Measurements from ENCODE around the gene C14orf93. TPM values are rescaled to one million over a fixed set of nuclear protein-coding genes. Genes with fewer than 3 reads are reported as not detected.
A peak's percentile ranks its signal among the peaks of the same experiment; 100 is the strongest.
"Not testable (repeated sequence)": the region's sequence is repeated elsewhere in the genome, so short reads cannot be mapped to it uniquely, and the experiment has no call there.

C14orf93 gene
- total and polyA plus RNA-seq, 5 donors, result 4.1 to 11.4 (median 6.6) TPM

GRCh38 chr14:23017091-23017490 lies 7.1 kb upstream of the C14orf93 start:
- Histone ChIP-seq H3K27ac (ENCODE audit: low read length) (no peak overlapping the region), H3K27me3 (ENCODE audit: control insufficient read depth, insufficient read depth) (no peaks in the 10 kb centered on the region), H3K4me1 (ENCODE audit: control insufficient read depth, insufficient read depth, low read length) (no peaks in the 10 kb centered on the region), H3K4me3 (ENCODE audit: low read length) (no peak overlapping the region), H3K9me3 (ENCODE audit: control insufficient read depth, low read length) (no peaks in the 10 kb centered on the region)
- WGBS, result 85% methylated on average over 5 of the region's 5 CpGs
- ATAC-seq, result no peak
- DNase-seq, result no peak
- intact Hi-C loops (cut with DNase I), result no loop called here

- Histone ChIP-seq H3K9me3 (ENCODE audit: control insufficient read depth, low read length) (no peaks in the 10 kb centered on the region), H3K27me3 (ENCODE audit: control insufficient read depth, insufficient read depth) (no peaks in the 10 kb centered on the region), H3K4me1 (ENCODE audit: control insufficient read depth, insufficient read depth, low read length) (no peaks in the 10 kb centered on the region), H3K27ac (ENCODE audit: low read length) (no peak overlapping the region), H3K4me3 (ENCODE audit: low read length) (no peak overlapping the region)
- 73% methylated on average over 4 of the region's 4 CpGs for WGBS
- intact Hi-C loops (cut with DNase I), result no loop called here
- DNase-seq, result no peak
- ATAC-seq, result no peak
These were observed 5.7 kb upstream of the C14orf93 start for GRCh38 chr14:23015618-23016017.

GRCh38 chr14:23013749-23014054 lies 3.8 kb upstream of the C14orf93 start:
- WGBS, result 89% methylated on average over 5 of the region's 5 CpGs
- intact Hi-C loops (cut with DNase I), result not testable (repeated sequence)

GRCh38 chr14:23013054-23013748 lies 3.3 kb upstream of the C14orf93 start:
- H3K4me3 ChIP-seq (ENCODE audit: low read length), result no peak overlapping the region
- H3K9me3 ChIP-seq (ENCODE audit: control insufficient read depth, low read length), result no peaks in the 10 kb centered on the region
- no peak for ATAC-seq
- no peaks in the 10 kb centered on the region for H3K4me1 ChIP-seq (ENCODE audit: control insufficient read depth, insufficient read depth, low read length)
- H3K27me3 ChIP-seq (ENCODE audit: control insufficient read depth, insufficient read depth), result no peaks in the 10 kb centered on the region
- WGBS, result 63% methylated on average over 6 of the region's 6 CpGs
- no peak overlapping the region for H3K27ac ChIP-seq (ENCODE audit: low read length)
- no peak for DNase-seq
- intact Hi-C loops (cut with DNase I), result no loop called here

More at GRCh38 chr14:23013749-23014054, 3.8 kb upstream of the C14orf93 start:
- not testable (repeated sequence) for H3K4me1 ChIP-seq (ENCODE audit: control insufficient read depth, insufficient read depth, low read length); H3K4me3 ChIP-seq (ENCODE audit: low read length); H3K9me3 ChIP-seq (ENCODE audit: control insufficient read depth, low read length); ATAC-seq; DNase-seq; H3K27ac ChIP-seq (ENCODE audit: low read length); H3K27me3 ChIP-seq (ENCODE audit: control insufficient read depth, insufficient read depth)

- H3K27me3 ChIP-seq (ENCODE audit: control insufficient read depth, insufficient read depth), result no peaks in the 10 kb centered on the region
- ATAC-seq, result no peak
- peak overlapping the region; percentile 90 for H3K4me3 ChIP-seq (ENCODE audit: low read length)
- H3K9me3 ChIP-seq (ENCODE audit: control insufficient read depth, low read length), result no peaks in the 10 kb centered on the region
- H3K27ac ChIP-seq (ENCODE audit: low read length), result no peak overlapping the region
- intact Hi-C loops (cut with DNase I), result no loop called here
- 32% methylated on average over 8 of the region's 8 CpGs for WGBS
- no peak for DNase-seq
- H3K4me1 ChIP-seq (ENCODE audit: control insufficient read depth, insufficient read depth, low read length), result no peaks in the 10 kb centered on the region
These were observed 432 bp downstream of the C14orf93 start for GRCh38 chr14:23009483-23009938.

- 36% methylated on average over 3 of the region's 3 CpGs for WGBS
- no peak for ATAC-seq
- Histone ChIP-seq H3K27ac (ENCODE audit: low read length) (no peak overlapping the region), H3K4me1 (ENCODE audit: control insufficient read depth, insufficient read depth, low read length) (no peaks in the 10 kb centered on the region), H3K4me3 (ENCODE audit: low read length) (no peak overlapping the region), H3K27me3 (ENCODE audit: control insufficient read depth, insufficient read depth) (no peaks in the 10 kb centered on the region), H3K9me3 (ENCODE audit: control insufficient read depth, low read length) (no peaks in the 10 kb centered on the region)
- intact Hi-C loops (cut with DNase I), result no loop called here
- no peak for DNase-seq
These were observed 1.1 kb downstream of the C14orf93 start for GRCh38 chr14:23008831-23009230.

- Histone ChIP-seq H3K27me3 (ENCODE audit: control insufficient read depth, insufficient read depth) (no peaks in the 10 kb centered on the region), H3K4me1 (ENCODE audit: control insufficient read depth, insufficient read depth, low read length) (no peaks in the 10 kb centered on the region), H3K9me3 (ENCODE audit: control insufficient read depth, low read length) (no peaks in the 10 kb centered on the region), H3K27ac (ENCODE audit: low read length) (peak overlapping the region; percentile 97), H3K4me3 (ENCODE audit: low read length) (peak overlapping the region; percentile 65)
- under 1% methylated on average over 62 of the region's 62 CpGs for WGBS
- DNase-seq (peak; percentile 96 to 98 (median 97)), ATAC-seq (peak; percentile 99)
- intact Hi-C loops (cut with DNase I), result no loop called here
These were observed 3.2 kb downstream of the C14orf93 start for GRCh38 chr14:23006544-23007419.

- intact Hi-C loops (cut with DNase I), result no loop called here
- WGBS, result 61% methylated on average over 5 of the region's 5 CpGs
- no peaks in the 10 kb centered on the region for H3K4me1 ChIP-seq (ENCODE audit: control insufficient read depth, insufficient read depth, low read length)
- no peak for DNase-seq
- peak overlapping the region; percentile 65 for H3K4me3 ChIP-seq (ENCODE audit: low read length)
- no peak overlapping the region for H3K27ac ChIP-seq (ENCODE audit: low read length)
- ATAC-seq, result no peak
- no peaks in the 10 kb centered on the region for H3K27me3 ChIP-seq (ENCODE audit: control insufficient read depth, insufficient read depth)
- H3K9me3 ChIP-seq (ENCODE audit: control insufficient read depth, low read length), result no peaks in the 10 kb centered on the region
These were observed 3.8 kb downstream of the C14orf93 start for GRCh38 chr14:23006188-23006534.

- no peak for ATAC-seq
- H3K4me3 ChIP-seq (ENCODE audit: low read length), result no peak overlapping the region
- H3K4me1 ChIP-seq (ENCODE audit: control insufficient read depth, insufficient read depth, low read length), result no peaks in the 10 kb centered on the region
- H3K27me3 ChIP-seq (ENCODE audit: control insufficient read depth, insufficient read depth), result no peaks in the 10 kb centered on the region
- intact Hi-C loops (cut with DNase I), result no loop called here
- H3K9me3 ChIP-seq (ENCODE audit: control insufficient read depth, low read length), result no peaks in the 10 kb centered on the region
- 78% methylated on average over 3 of the region's 3 CpGs for WGBS
- no peak for DNase-seq
- no peak overlapping the region for H3K27ac ChIP-seq (ENCODE audit: low read length)
These were observed 4.3 kb downstream of the C14orf93 start for GRCh38 chr14:23005451-23006187.

GRCh38 chr14:23004274-23004673 lies 5.7 kb downstream of the C14orf93 start:
- H3K27me3 ChIP-seq (ENCODE audit: control insufficient read depth, insufficient read depth); H3K9me3 ChIP-seq (ENCODE audit: control insufficient read depth, low read length); DNase-seq; H3K4me3 ChIP-seq (ENCODE audit: low read length); H3K27ac ChIP-seq (ENCODE audit: low read length); H3K4me1 ChIP-seq (ENCODE audit: control insufficient read depth, insufficient read depth, low read length); ATAC-seq; intact Hi-C loops (cut with DNase I): not testable (repeated sequence)
- WGBS, result 98% methylated on average over 4 of the region's 4 CpGs

GRCh38 chr14:23002592-23002991 lies 7.4 kb downstream of the C14orf93 start:
- Histone ChIP-seq H3K4me3 (ENCODE audit: low read length) (no peak overlapping the region), H3K27me3 (ENCODE audit: control insufficient read depth, insufficient read depth) (no peaks in the 10 kb centered on the region), H3K9me3 (ENCODE audit: control insufficient read depth, low read length) (no peaks in the 10 kb centered on the region), H3K4me1 (ENCODE audit: control insufficient read depth, insufficient read depth, low read length) (peaks cover 2% of the 10 kb centered on the region), H3K27ac (ENCODE audit: low read length) (no peak overlapping the region)
- no peak for DNase-seq
- intact Hi-C loops (cut with DNase I), result no loop called here
- WGBS, result 95% methylated on average over 3 of the region's 3 CpGs
- ATAC-seq, result no peak

All from right cardiac atrium (tissue), 5 donors.